ENCODE measurements around the gene ATP2C2.

The ATP2C2 gene

GRCh38 chr16:84373907-84374489, 5.7 kb downstream of the ATP2C2 start:
- DNase-seq (ENCODE audit: low read depth): no peak
- TF ChIP-seq CTCF (conservative IDR thresholded peaks at IDR 0.05; ENCODE audit: low read depth, low read length): no peak
- no peak overlapping the region for H3K4me3 ChIP-seq (ENCODE audit: low read depth, low read length)

- no peak for TF ChIP-seq CTCF (conservative IDR thresholded peaks at IDR 0.05; ENCODE audit: low read depth, low read length)
- DNase-seq (ENCODE audit: low read depth): no peak
- H3K4me3 ChIP-seq (ENCODE audit: low read depth, low read length): no peak overlapping the region
These were observed 9.8 kb downstream of the ATP2C2 start for GRCh38 chr16:84378099-84378498.

GRCh38 chr16:84378567-84378966, 10.2 kb downstream of the ATP2C2 start:
- no peak for TF ChIP-seq CTCF (conservative IDR thresholded peaks at IDR 0.05; ENCODE audit: low read depth, low read length)
- H3K4me3 ChIP-seq (ENCODE audit: low read depth, low read length): no peak overlapping the region
- no peak for DNase-seq (ENCODE audit: low read depth)

GRCh38 chr16:84379008-84379708, 10.8 kb downstream of the ATP2C2 start:
- no peak for TF ChIP-seq CTCF (conservative IDR thresholded peaks at IDR 0.05; ENCODE audit: low read depth, low read length)

GRCh38 chr16:84379709-84380362, 11.5 kb downstream of the ATP2C2 start:
- no peak for TF ChIP-seq CTCF (conservative IDR thresholded peaks at IDR 0.05; ENCODE audit: low read depth, low read length)
- no peak overlapping the region for H3K4me3 ChIP-seq (ENCODE audit: low read depth, low read length)
- DNase-seq (ENCODE audit: low read depth): no peak

More at GRCh38 chr16:84379008-84379708, 10.8 kb downstream of the ATP2C2 start:
- no peak for DNase-seq (ENCODE audit: low read depth)
- no peak overlapping the region for H3K4me3 ChIP-seq (ENCODE audit: low read depth, low read length)

- no peak for DNase-seq (ENCODE audit: low read depth)
- TF ChIP-seq CTCF (conservative IDR thresholded peaks at IDR 0.05; ENCODE audit: low read depth, low read length): no peak
- H3K4me3 ChIP-seq (ENCODE audit: low read depth, low read length): no peak overlapping the region
These were observed 12.1 kb downstream of the ATP2C2 start for GRCh38 chr16:84380405-84380804.
